ENCODE results near the gene NOXRED1.

DNA sequence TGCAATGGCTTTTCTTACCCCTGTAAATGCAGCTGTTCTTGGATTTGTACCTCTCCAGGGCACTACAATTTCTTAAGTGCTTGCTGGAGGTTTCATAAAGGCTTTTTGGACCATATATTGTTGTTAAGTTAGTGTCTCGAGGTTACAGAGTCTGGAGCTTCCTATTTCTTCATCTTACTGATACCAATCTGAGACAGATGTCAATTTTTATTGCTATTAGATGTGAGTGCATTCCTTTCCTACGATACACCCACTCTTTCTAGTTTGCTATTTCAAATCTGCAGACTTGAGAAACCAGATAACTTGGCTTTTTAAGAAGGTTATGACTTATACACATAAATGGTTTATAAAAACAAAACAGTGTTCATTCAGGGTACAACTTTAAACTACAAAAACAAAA is 2.1 kb downstream of the NOXRED1 start:
- TF ChIP-seq CTCF (IDR thresholded peaks at IDR 0.05; ENCODE audit: insufficient read depth, low read depth, low read length), result no peak
- TF ChIP-seq EZH2 (IDR thresholded peaks at IDR 0.05; ENCODE audit: insufficient read depth, low read length), result no peak
